ENCODE results near the gene DLGAP1. TPM values are rescaled to one million over a fixed set of nuclear protein-coding genes. Genes with fewer than 3 reads are reported as not detected.

Gene DLGAP1
- total RNA-seq, 1 donor from 2014 or later: 0.05 TPM

- intact Hi-C loops (cut with micrococcal nuclease): no loop called here
- H3K9me3 ChIP-seq (replicated peaks): no peaks in the 10 kb centered on the region
- H3K27me3 ChIP-seq (ENCODE audit: low read depth): no peaks in the 10 kb centered on the region
- no peak for DNase-seq
- TF ChIP-seq CTCF (IDR thresholded peaks at IDR 0.05; ENCODE audit: borderline replicate concordance): no peak
- H3K4me1 ChIP-seq: no peaks in the 10 kb centered on the region
- H3K4me3 ChIP-seq: no peak overlapping the region
- no peaks in the 10 kb centered on the region for H3K36me3 ChIP-seq
- H3K27ac ChIP-seq (replicated peaks): no peak overlapping the region
Observed at GRCh38 chr18:3747176-3747973, 707.7 kb downstream of the DLGAP1 start.

GRCh38 chr18:3742541-3742940, 712.6 kb downstream of the DLGAP1 start:
- intact Hi-C loops (cut with micrococcal nuclease): no loop called here
- peaks cover 5% of the 10 kb centered on the region for H3K9me3 ChIP-seq (replicated peaks)
- H3K4me3 ChIP-seq: no peak overlapping the region
- no peaks in the 10 kb centered on the region for H3K4me1 ChIP-seq
- TF ChIP-seq CTCF (IDR thresholded peaks at IDR 0.05; ENCODE audit: borderline replicate concordance): no peak
- H3K36me3 ChIP-seq: no peaks in the 10 kb centered on the region
- H3K27me3 ChIP-seq (ENCODE audit: low read depth): no peaks in the 10 kb centered on the region
- DNase-seq: no peak
- no peak overlapping the region for H3K27ac ChIP-seq (replicated peaks)

GRCh38 chr18:3741333-3741732, 713.8 kb downstream of the DLGAP1 start:
- TF ChIP-seq CTCF (IDR thresholded peaks at IDR 0.05; ENCODE audit: borderline replicate concordance): no peak
- intact Hi-C loops (cut with micrococcal nuclease): no loop called here
- no peak for DNase-seq
- Histone ChIP-seq H3K36me3 (no peaks in the 10 kb centered on the region), H3K4me1 (no peaks in the 10 kb centered on the region), H3K4me3 (no peak overlapping the region), H3K27me3 (ENCODE audit: low read depth) (no peaks in the 10 kb centered on the region), H3K27ac (replicated peaks) (no peak overlapping the region), H3K9me3 (replicated peaks) (peaks cover 5% of the 10 kb centered on the region)

- H3K9me3 ChIP-seq (replicated peaks): peaks cover 2% of the 10 kb centered on the region
- no peaks in the 10 kb centered on the region for H3K36me3 ChIP-seq
- H3K27me3 ChIP-seq (ENCODE audit: low read depth): peaks cover 17% of the 10 kb centered on the region
- TF ChIP-seq CTCF (IDR thresholded peaks at IDR 0.05; ENCODE audit: borderline replicate concordance): no peak
- intact Hi-C loops (cut with micrococcal nuclease): no loop called here
- H3K4me3 ChIP-seq: no peak overlapping the region
- H3K27ac ChIP-seq (replicated peaks): no peak overlapping the region
- DNase-seq: no peak
- H3K4me1 ChIP-seq: peaks cover 6% of the 10 kb centered on the region
Observed at GRCh38 chr18:3728704-3729437, 726.2 kb downstream of the DLGAP1 start.

- no peak overlapping the region for H3K4me3 ChIP-seq
- no peaks in the 10 kb centered on the region for H3K36me3 ChIP-seq
Observed at GRCh38 chr18:3727274-3727673, 727.8 kb downstream of the DLGAP1 start.

More at GRCh38 chr18:3727274-3727673, 727.8 kb downstream of the DLGAP1 start:
- no peak for TF ChIP-seq CTCF (IDR thresholded peaks at IDR 0.05; ENCODE audit: borderline replicate concordance)
- no peak overlapping the region for H3K27ac ChIP-seq (replicated peaks)
- H3K4me1 ChIP-seq: peaks cover 6% of the 10 kb centered on the region
- H3K27me3 ChIP-seq (ENCODE audit: low read depth): peaks cover 18% of the 10 kb centered on the region
- no peak for DNase-seq
- peaks cover 2% of the 10 kb centered on the region for H3K9me3 ChIP-seq (replicated peaks)
- intact Hi-C loops (cut with micrococcal nuclease): no loop called here
